Smooth muscle cell (in vitro differentiated cells): ENCODE data around the gene DISP1. TPM values are rescaled to one million over a fixed set of nuclear protein-coding genes. Genes with fewer than 3 reads are reported as not detected.
A peak's percentile ranks its signal among the peaks of the same experiment; 100 is the strongest.

Experiments used
- DNase-seq: peaks from one replicate; lab custom pipeline; 2025; ENCODE audit not compliant: unreplicated experiment; lab: John Stamatoyannopoulos, UW
- H2AFZ ChIP-seq: fragments of 200-600 bp; sonication (generic); 2 replicates; pipeline ENCODE4 v1.6.0; 2016; ENCODE audit warnings: antibody characterized with exemption, low read depth, mild to moderate bottlenecking
- H3F3A ChIP-seq: fragments of 200-600 bp; sonication (generic); 2 replicates; pipeline ENCODE4 v1.6.0; 2017; ENCODE audit warnings: antibody characterized with exemption, low read depth
- H3K27ac ChIP-seq: fragments of 200-600 bp; sonication (generic); 2 replicates; pipeline ENCODE4 v1.5.1; 2016; ENCODE audit warnings: low read depth, mild to moderate bottlenecking
- H3K27me3 ChIP-seq: fragments of 200-600 bp; sonication (generic); 2 replicates; pipeline ENCODE4 v1.6.1; 2016; ENCODE audit warnings: low read depth, mild to moderate bottlenecking
- H3K36me3 ChIP-seq: fragments of 200-600 bp; sonication (generic); 2 replicates; pipeline ENCODE4 v1.5.1; 2016; ENCODE audit warnings: low read depth
- H3K4me1 ChIP-seq: fragments of 200-600 bp; sonication (generic); 2 replicates; pipeline ENCODE4 v1.5.1; 2016; ENCODE audit warnings: low read depth
- H3K4me2 ChIP-seq: fragments of 200-600 bp; sonication (generic); 2 replicates; pipeline ENCODE4 v1.6.0; 2016; ENCODE audit warnings: mild to moderate bottlenecking
- H3K4me3 ChIP-seq: fragments of 200-600 bp; sonication (generic); 2 replicates; pipeline ENCODE4 v1.5.1; 2016; ENCODE audit warnings: mild to moderate bottlenecking
- H3K79me2 ChIP-seq: fragments of 200-600 bp; sonication (generic); 2 replicates; pipeline ENCODE4 v1.6.0; 2016; ENCODE audit warnings: low read depth, mild to moderate bottlenecking
- H3K9ac ChIP-seq: fragments of 200-600 bp; sonication (generic); 2 replicates; pipeline ENCODE4 v1.6.0; 2016; ENCODE audit warnings: low read depth
- H3K9me3 ChIP-seq: fragments of 200-600 bp; sonication (generic); replicated peaks from 2 replicates; pipeline ENCODE4 v1.5.1; 2016; ENCODE audit warnings: low read depth
- H4K20me1 ChIP-seq: fragments of 200-600 bp; sonication (generic); 2 replicates; pipeline ENCODE4 v1.6.0; 2016; ENCODE audit warnings: low read depth
- WGBS: methylation state at CpG from one replicate; pipeline ENCODE4 v1.1.7; 2016; ENCODE audit warnings: low lambda C conversion rate; 5-methylcytosine and 5-hydroxymethylcytosine counted together
- polyA plus RNA-seq: library from polyadenylated mRNA; unstranded; fragments of >200 nt; fragmentation: Nextera tagmentation; extraction: Ambion mirVana; gene quantifications from 2 replicates; pipeline ENCODE4 v1.2.1, GENCODE V29; 2016
- total RNA-seq: library from RNA; depleted of rRNA; stranded (reverse); fragments of >200 nt; gene quantifications from 2 replicates; pipeline ENCODE4 v1.2.3, GENCODE V29; 2014
- TF ChIP-seq, protein P1 (sequence below): fragments of 200-600 bp; sonication (generic); IDR thresholded peaks from 2 replicates; pipeline ENCODE4 v1.5.1; 2017; ENCODE audit warnings: borderline replicate concordance, mild to moderate bottlenecking, antibody characterized with exemption; ENCODE audit not compliant: insufficient read depth, poor library complexity, severe bottlenecking

Gene DISP1
- total and polyA plus RNA-seq, 2 experiments from 2014 or later: 5.6 to 8.4 TPM

- WGBS: 76% methylated on average over 2 of the region's 2 CpGs
- no peak for DNase-seq
- H3K27ac ChIP-seq: no peak overlapping the region
- TF ChIP-seq, protein P1, sequence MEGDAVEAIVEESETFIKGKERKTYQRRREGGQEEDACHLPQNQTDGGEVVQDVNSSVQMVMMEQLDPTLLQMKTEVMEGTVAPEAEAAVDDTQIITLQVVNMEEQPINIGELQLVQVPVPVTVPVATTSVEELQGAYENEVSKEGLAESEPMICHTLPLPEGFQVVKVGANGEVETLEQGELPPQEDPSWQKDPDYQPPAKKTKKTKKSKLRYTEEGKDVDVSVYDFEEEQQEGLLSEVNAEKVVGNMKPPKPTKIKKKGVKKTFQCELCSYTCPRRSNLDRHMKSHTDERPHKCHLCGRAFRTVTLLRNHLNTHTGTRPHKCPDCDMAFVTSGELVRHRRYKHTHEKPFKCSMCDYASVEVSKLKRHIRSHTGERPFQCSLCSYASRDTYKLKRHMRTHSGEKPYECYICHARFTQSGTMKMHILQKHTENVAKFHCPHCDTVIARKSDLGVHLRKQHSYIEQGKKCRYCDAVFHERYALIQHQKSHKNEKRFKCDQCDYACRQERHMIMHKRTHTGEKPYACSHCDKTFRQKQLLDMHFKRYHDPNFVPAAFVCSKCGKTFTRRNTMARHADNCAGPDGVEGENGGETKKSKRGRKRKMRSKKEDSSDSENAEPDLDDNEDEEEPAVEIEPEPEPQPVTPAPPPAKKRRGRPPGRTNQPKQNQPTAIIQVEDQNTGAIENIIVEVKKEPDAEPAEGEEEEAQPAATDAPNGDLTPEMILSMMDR: no peak
- H3K4me1 ChIP-seq: no peaks in the 10 kb centered on the region
- no peaks in the 10 kb centered on the region for H3K27me3 ChIP-seq
- H3K36me3 ChIP-seq: no peaks in the 10 kb centered on the region
- no peaks in the 10 kb centered on the region for H3K79me2 ChIP-seq
- H3F3A ChIP-seq: no peaks in the 10 kb centered on the region
- H3K9ac ChIP-seq: no peak overlapping the region
- no peaks in the 10 kb centered on the region for H3K9me3 ChIP-seq
- H3K4me3 ChIP-seq: no peak overlapping the region
- no peak overlapping the region for H2AFZ ChIP-seq
- no peaks in the 10 kb centered on the region for H4K20me1 ChIP-seq
- no peak overlapping the region for H3K4me2 ChIP-seq
Observed at GRCh38 chr1:222790115-222790514, 24.7 kb upstream of the DISP1 start.

GRCh38 chr1:222790520-222790919 lies 24.3 kb upstream of the DISP1 start:
- Histone ChIP-seq H3K4me1 (no peaks in the 10 kb centered on the region), H2AFZ (no peak overlapping the region), H3K9ac (no peak overlapping the region), H3K4me2 (no peak overlapping the region), H3K4me3 (no peak overlapping the region), H3F3A (no peaks in the 10 kb centered on the region), H3K27me3 (no peaks in the 10 kb centered on the region), H4K20me1 (no peaks in the 10 kb centered on the region), H3K36me3 (no peaks in the 10 kb centered on the region), H3K79me2 (no peaks in the 10 kb centered on the region), H3K27ac (no peak overlapping the region), H3K9me3 (no peaks in the 10 kb centered on the region)
- TF ChIP-seq, protein P1: no peak
- no peak for DNase-seq
- WGBS: 90% methylated on average over 4 of the region's 4 CpGs

DNA sequence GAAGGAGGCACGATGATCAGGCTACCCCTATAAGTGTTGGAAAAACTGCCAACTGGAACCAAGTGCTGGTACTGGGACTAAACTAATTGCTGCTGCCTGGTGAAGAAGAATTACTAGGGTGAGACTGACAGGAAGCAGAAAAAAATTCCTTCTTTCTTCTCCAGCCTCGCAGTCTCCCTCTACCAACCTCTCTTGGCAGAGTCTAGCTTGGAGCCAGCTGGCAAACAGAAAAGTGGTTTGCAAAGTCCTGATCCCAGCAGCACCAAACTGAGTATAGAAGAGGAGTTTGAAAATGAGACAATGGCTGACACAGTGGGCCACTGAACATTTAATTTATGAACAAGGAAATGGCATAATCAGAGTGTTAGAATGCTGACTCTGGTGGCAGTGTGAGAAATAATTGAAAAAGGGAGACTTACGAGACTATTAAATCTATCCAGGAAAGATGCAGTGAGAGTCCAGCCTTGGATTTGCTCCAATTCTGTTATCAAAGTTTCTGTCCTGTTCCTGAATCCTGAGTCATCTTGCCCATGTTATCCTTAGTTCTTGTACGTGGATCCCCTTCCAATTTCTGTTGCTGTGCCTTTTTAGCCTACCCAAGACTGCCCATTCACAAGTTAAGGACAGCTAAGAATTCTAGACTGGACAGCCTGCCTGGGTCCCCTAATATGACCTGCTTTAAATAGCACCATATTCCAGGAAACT lies 23.7 kb upstream of the DISP1 start:
- Histone ChIP-seq H3K4me3 (no peak overlapping the region), H3K27ac (no peak overlapping the region), H3F3A (no peaks in the 10 kb centered on the region), H3K27me3 (no peaks in the 10 kb centered on the region), H3K36me3 (no peaks in the 10 kb centered on the region), H3K79me2 (no peaks in the 10 kb centered on the region), H3K4me2 (no peak overlapping the region), H4K20me1 (no peaks in the 10 kb centered on the region), H3K9ac (no peak overlapping the region), H3K9me3 (no peaks in the 10 kb centered on the region), H3K4me1 (no peaks in the 10 kb centered on the region), H2AFZ (peak overlapping the region; percentile 4)
- 39% methylated on average over 4 of the region's 4 CpGs for WGBS
- no peak for DNase-seq
- TF ChIP-seq, protein P1: no peak

DNA sequence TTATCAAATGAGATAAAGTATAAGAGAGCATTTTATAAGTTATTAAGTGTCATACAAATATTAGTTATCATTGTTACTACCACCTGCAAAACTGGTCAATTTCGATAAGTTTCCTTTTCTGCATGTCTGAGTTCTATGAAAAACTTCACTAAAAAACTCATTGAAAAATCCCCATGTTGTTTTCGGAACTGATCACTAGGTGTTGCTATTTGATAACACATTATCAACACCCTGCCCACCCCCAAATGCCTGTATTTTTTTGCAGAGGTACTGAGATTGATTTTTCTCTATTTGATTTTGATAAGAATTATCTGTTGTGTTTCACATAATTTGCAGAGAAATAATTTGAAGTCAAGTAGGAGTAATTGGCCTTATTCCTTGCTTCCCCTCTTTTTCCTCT lies 22.1 kb upstream of the DISP1 start:
- H3F3A ChIP-seq: no peaks in the 10 kb centered on the region
- WGBS: 14% methylated on average over 2 of the region's 2 CpGs
- no peaks in the 10 kb centered on the region for H3K9me3 ChIP-seq
- H3K36me3 ChIP-seq: no peaks in the 10 kb centered on the region
- no peak overlapping the region for H2AFZ ChIP-seq
- no peak overlapping the region for H3K4me2 ChIP-seq
- H4K20me1 ChIP-seq: no peaks in the 10 kb centered on the region
- no peak overlapping the region for H3K4me3 ChIP-seq
- no peak for DNase-seq
- H3K4me1 ChIP-seq: no peaks in the 10 kb centered on the region
- TF ChIP-seq, protein P1: peak; percentile 60
- H3K27me3 ChIP-seq: no peaks in the 10 kb centered on the region
- no peak overlapping the region for H3K27ac ChIP-seq
- H3K79me2 ChIP-seq: no peaks in the 10 kb centered on the region
- H3K9ac ChIP-seq: no peak overlapping the region
